Hematopoietic multipotent progenitor cell treated with erythropoietin and hydrocortisone succinate and interleukin-3 and kit ligand, for 15 days (in vitro differentiated cells): ENCODE data around the gene ASPSCR1.

Source experiments
- DNase-seq: peaks from one replicate; pipeline ENCODE4 v3.0.0-alpha.2; 2015; ENCODE audit warnings: low spot score

Gene ASPSCR1, protein sequence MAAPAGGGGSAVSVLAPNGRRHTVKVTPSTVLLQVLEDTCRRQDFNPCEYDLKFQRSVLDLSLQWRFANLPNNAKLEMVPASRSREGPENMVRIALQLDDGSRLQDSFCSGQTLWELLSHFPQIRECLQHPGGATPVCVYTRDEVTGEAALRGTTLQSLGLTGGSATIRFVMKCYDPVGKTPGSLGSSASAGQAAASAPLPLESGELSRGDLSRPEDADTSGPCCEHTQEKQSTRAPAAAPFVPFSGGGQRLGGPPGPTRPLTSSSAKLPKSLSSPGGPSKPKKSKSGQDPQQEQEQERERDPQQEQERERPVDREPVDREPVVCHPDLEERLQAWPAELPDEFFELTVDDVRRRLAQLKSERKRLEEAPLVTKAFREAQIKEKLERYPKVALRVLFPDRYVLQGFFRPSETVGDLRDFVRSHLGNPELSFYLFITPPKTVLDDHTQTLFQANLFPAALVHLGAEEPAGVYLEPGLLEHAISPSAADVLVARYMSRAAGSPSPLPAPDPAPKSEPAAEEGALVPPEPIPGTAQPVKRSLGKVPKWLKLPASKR

DNA sequence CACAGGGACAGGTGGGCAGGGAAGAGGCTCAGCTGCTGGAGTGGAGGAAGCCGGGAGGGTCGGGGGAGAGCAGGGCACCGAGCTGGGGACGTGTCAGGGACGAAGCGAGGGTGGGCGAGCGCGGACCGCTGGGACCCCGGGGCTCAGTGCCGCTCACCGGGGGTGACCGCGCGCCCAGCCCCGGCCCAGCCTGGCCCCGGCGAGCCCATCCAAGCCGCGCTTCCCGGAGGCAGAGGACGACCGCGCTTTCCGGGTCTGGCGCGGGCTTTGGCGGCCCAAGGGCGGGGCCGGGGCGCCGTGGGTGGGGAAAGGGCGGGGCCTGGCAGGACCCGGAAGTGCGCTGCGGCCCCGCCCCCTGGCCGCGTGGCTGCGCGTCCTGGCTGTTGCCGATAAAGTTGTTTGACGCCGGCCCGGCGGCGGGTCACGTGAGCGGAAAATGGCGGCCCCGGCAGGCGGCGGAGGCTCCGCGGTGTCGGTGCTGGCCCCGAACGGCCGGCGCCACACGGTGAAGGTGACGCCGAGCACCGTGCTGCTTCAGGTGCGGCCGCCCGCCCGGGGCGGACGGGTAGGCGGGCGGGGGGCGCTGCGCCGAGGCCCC, at the start of gene ASPSCR1:
ASPSCR1 (plus strand) TSS at position 419 of the 598 bp plus-strand sequence; CDS start at position 437, 18 bp downstream.
- DNase-seq, result peak; percentile 93

DNA sequence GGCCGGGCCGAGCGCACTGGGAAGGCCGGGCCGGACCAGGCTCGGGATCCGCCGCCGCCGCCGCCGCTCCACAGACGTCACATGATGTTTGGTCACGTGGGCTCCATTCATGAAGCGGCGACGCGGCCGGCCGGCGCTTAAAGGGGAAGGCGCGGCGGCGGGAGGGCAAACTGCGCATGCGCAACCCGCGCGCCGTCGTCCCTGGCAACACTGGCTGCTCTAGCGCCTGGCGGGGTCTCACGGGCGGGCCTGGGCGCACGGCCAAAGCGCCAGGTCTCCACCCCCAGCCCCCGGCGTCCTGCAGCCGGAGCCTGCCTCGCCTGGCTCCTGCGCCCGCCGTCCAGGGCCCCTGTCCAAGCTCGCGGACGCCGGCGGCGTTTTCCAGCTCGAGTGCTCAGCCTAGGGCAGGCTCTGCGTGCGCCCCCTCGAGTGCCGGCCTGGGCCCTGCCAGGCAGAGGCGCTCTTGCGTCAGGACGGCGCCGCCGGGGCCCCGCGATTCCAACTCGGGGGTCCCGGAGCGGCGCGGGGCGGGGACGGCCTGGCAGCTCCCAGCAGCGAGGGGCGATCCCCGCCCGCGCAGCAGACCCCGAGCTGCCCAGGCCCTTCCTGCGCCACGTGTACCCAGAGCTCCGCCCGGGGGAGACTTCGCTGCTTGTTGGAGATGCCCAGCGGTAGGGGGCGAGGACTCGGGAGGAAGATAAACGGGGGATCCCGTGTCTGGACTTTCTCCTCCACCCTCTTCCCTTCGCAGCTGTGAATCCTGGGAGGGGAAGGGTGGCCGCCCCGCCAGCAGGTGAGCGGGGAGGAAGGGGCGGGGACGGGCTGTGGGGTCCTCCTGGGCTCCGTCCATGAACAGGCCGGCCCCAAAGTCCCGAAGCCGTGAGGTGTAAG, 49.5 kb upstream of the ASPSCR1 start, which contains the start of gene MAFG:
MAFG (minus strand) TSS at position 83 of the 891 bp plus-strand sequence. CDS start 4,550 bp downstream, outside the sequence.
- peak; percentile 96 for DNase-seq

GRCh38 chr17:81928544-81929252, 48.7 kb upstream of the ASPSCR1 start:
- DNase-seq, result no peak

DNA sequence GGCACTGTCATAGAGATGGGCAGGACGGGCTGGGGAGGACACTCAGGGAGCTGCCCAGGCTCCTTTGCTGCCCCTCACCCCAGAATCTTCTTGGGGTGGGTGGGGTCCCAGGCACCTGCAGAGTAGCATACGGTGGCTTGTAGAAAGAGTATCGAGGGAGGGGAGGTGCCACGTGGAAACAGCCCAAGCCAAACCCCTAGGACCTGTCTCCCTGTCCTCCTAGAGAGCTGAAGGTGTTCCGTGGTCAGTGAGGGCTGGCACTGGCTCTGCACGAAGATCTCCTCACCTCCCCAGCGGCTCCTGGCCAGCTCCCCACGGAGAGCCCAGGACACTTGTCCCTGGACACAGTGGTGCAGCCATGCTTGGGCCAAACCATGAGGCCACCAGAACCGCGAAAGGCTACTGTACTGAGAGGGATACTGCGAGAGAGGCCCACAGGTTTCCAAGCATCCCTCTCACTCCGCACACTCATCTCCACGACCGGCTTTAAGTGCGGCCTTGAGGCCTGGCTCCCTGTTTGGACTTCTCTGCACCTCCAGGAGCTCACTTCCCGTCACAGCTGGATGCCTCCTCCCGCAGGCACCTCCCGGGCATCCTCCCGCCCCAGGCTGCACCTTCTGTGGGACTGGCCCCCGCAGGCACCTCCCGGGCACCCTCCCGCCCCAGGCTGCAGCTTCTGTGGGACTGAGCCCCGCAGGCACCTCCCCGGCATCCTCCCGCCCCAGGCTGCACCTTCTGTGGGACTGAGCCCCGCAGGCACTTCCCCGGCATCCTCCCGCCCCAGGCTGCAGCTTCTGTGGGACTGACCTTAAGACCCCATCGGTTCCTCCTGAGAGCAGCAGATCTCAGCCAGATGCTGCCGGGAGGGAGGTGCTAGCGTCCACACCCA, 47.9 kb upstream of the ASPSCR1 start:
- no peak for DNase-seq

DNA sequence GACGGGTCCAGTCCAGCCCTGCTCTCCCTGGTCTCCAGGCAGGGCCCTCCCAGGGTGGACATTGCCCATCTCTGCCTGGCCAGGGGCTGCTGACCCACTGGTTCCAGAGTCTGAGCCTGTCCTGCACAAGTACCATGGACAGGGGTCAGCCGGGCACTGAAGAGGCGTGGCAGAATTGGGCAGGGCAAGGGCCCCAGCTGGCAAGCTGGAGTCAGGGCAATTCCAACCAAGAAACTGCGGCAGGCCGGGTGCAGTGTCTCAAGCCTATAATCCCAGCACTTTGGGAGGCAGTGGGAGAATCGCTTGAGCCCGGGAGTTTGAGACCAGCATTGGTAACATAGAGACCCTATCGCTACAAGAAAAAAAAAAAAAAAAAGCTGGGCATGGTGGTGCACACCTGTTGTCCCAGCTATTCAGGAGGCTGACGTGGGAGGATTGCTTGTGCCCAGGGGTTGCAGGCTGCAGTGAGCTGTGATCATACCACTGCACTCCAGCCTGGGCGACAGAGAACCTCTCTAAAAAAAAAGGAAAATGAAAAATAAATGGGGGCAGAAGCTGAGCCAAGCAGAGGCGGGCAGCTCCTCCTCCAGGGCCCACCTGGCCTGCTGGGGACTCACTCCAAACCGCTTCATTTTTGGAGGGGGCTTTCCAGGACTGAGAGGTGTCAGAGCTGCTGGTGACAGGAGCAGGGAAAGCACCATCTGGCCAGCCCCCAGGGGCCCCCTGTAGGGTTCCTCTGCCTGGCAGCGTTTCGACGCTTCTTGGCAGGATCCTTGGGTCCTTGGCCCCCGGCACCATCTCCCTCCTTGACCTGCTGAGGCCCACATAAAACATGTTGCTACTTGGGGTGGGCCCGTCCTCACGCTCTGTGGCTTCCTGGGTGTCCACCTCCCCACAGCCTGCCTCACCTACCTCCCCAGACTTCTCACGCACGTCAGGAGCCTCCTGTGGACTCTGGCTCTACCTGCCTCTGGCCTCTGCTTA, 47.0 kb upstream of the ASPSCR1 start:
- no peak for DNase-seq

DNA sequence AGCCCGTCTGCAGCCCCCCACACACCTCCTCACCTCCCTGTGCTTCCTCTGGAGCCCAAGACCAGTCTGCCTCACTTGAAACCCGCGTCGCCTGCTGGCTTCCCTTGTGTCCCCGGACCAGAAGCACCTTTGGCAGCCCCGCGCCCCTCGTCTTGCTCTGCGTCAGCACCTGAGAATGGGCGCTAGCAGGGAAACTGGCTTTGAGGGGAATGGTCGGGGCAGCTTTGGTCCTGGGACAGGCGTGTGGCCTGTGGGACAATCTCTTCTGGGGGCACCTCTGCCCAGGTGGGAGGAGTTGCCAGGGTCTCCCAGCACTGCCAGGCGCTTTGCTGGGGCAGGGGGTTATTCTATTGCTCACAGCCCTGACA, 46.3 kb upstream of the ASPSCR1 start:
- DNase-seq, result no peak

- peak; percentile 74 for DNase-seq
Observed at GRCh38 chr17:81931557-81932332, 45.7 kb upstream of the ASPSCR1 start.

GRCh38 chr17:81932333-81932983, 45.0 kb upstream of the ASPSCR1 start:
- DNase-seq, result peak; percentile 74

DNA sequence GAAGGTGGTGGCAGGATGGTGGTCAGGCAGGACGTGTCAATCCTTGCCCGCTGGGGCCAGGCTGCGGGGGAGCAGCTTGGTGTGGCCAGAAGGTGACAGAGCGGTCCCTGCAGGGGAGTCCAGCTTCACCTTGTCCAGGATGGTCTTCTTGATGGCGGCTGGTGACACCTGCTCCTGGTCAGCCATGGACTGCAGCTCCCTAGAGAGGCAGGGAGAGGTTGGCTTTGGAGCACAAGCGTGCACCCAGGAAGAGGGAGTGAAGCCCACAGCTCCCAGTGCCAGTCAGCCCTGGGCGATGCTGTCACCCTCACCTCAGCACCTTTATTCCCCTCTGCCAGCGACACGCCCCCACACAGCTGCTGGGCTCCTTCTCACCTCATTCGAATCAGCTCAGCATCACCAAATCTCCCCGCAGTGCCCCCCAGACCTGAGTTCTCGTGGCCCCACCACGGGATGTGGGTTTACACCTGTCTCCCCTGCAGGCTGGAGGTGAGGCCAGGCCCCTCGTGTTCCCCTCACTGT, 44.2 kb upstream of the ASPSCR1 start:
- DNase-seq, result no peak

GRCh38 chr17:81934098-81934757, 43.2 kb upstream of the ASPSCR1 start:
- DNase-seq, result no peak

DNA sequence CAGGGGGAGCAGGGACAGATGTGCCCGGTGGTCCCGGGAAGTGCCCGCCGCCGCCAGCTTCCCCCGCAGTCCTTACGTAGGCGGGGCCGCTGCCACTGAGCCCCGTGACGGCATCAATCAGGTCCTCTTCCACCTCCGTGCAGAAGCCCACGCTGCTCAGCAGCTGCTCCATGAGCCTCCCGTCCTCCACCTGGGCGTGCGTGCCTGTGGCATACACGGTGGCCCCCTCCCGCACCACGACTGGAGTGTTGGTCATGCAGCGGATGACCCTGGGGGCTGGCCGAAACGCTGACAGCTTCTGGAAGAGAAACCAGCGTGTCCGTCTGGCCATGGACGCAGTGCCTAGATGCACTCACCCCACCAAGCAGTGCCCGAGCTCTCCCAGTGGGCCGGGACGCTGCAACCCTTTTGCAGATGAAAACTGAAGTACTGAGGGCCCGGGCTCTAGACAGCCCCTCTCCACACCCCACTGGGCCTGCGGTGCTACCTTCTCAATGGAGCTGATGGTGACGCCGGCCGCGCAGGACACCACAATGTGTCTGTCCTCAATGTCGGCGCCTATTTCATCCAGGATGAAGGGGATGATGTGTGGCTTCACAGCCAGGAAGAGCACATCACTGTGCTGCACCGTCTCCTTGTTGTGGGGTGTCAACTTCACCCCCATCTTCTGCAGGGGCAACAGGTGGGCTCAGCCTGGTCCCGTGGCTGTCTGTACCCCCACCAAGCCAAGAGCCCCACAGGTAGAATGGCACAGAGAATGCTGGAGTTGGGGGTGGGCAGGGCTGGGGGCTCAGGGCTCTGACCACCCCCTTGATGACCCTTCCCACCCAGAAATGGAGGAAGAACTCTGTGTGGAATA, 42.4 kb upstream of the ASPSCR1 start:
- no peak for DNase-seq

DNA sequence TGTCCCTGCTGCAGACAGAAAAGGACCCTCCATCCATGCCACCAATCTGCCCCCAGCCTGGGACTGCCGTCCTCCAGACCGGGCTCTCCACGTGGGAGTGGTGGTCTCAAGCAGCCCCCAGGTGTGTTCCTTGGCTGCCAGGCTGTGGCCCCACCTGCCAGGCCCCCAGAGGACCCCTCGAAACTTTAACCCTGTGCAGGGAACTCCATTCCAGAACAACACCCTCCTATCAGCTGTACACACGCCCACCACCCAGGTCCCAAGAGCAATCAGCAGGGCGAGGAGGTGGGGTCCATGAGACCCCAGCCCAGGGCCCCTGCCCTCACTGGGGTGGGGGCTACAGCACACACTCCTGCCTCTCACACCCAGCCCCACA, 41.7 kb upstream of the ASPSCR1 start:
- no peak for DNase-seq

DNA sequence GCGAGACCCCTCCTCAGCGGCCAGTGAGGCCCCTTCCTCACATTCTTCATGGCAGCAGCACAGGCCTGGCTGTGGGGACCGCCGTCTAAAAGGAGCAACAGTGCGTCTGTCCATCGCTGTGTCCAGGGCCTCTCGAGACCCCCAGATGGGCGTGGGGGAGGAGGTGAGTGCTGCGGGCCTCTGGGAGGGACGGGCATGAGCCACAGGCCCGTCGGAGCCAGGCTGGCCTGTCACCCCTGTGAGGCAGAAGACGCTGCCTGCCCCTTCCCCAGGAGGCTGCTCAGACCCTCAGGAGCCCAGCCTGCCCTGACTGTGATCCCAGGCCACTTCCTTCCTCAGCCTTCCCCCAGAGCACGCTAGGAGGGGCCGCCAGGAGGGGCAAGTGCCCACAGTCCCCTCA, 38.2 kb upstream of the ASPSCR1 start:
- no peak for DNase-seq

GRCh38 chr17:81939881-81940385, 37.5 kb upstream of the ASPSCR1 start:
- DNase-seq, result no peak

- DNase-seq, result no peak
Observed at GRCh38 chr17:81940538-81941483, 36.6 kb upstream of the ASPSCR1 start.
